PC-3 (cell line): ENCODE data around the gene RAMAC. TPM values are rescaled to one million over a fixed set of nuclear protein-coding genes. Genes with fewer than 3 reads are reported as not detected.

ENCODE experiments used
- ATAC-seq: fragments of 200-7000 bp; cut with Tn5 transposase; 2 replicates; pipeline ENCODE4 v1.9.1; 2020; ENCODE audit warnings: mild to moderate bottlenecking, moderate library complexity
- BruUV-seq: library from RNA; stranded (reverse); fragments of 400-500 nt; replicated peaks from 2 replicates; lab custom pipeline; 2021; lab: Mats Ljungman, UMichigan
- CTCF ChIA-PET: fragments of 300-600 bp; sonication (Branson Sonifier 250); formaldehyde crosslinking; loops from one replicate; lab custom pipeline; 2022; ENCODE audit warnings: antibody characterized with exemption; lab: Charles Lee
- POLR2A ChIA-PET: fragments of 300-600 bp; sonication (Branson Sonifier 250); formaldehyde crosslinking; loops from one replicate; lab custom pipeline; 2022; ENCODE audit warnings: antibody characterized with exemption; ENCODE audit not compliant: unreplicated experiment; lab: Charles Lee
- DNase-seq: peaks from one replicate; pipeline ENCODE4 v3.0.0-alpha.2; 2015
- H2AFZ ChIP-seq: fragments of 300-600 bp; sonication (generic); 2 replicates; pipeline ENCODE4 v1.6.0; 2016; ENCODE audit warnings: antibody characterized with exemption, low read length
- H3F3A ChIP-seq: fragments of 300-600 bp; sonication (generic); one replicate; pipeline ENCODE4 v1.6.0; 2017; ENCODE audit warnings: antibody characterized with exemption, low read length, control low read depth, mild to moderate bottlenecking; ENCODE audit not compliant: unreplicated experiment
- H3K27ac ChIP-seq: fragments of 300-600 bp; sonication (generic); 2 replicates; pipeline ENCODE4 v1.5.1; 2016; ENCODE audit warnings: mild to moderate bottlenecking, low read length
- H3K27me3 ChIP-seq: fragments of 300-600 bp; sonication (generic); 2 replicates; pipeline ENCODE4 v1.6.1; 2016; ENCODE audit warnings: low read length, mixed read lengths
- H3K36me3 ChIP-seq: fragments of 300-600 bp; sonication (generic); 2 replicates; pipeline ENCODE4 v1.6.1; 2016; ENCODE audit warnings: low read depth, mixed run types, low read length, mixed read lengths
- H3K4me1 ChIP-seq: fragments of 300-600 bp; sonication (generic); 2 replicates; pipeline ENCODE4 v1.5.1; 2016; ENCODE audit warnings: low read length; ENCODE audit not compliant: insufficient read depth
- H3K4me2 ChIP-seq: fragments of 300-600 bp; sonication (generic); 2 replicates; pipeline ENCODE4 v1.6.0; 2016; ENCODE audit warnings: low read length
- H3K4me3 ChIP-seq: fragments of 300-600 bp; sonication (generic); 2 replicates; pipeline ENCODE4 v1.5.1; 2016; ENCODE audit warnings: mild to moderate bottlenecking, low read length, mixed read lengths
- H3K79me2 ChIP-seq: fragments of 300-600 bp; sonication (generic); 2 replicates; pipeline ENCODE4 v1.6.1; 2017; ENCODE audit warnings: low read length, mixed read lengths
- H3K9ac ChIP-seq: fragments of 300-600 bp; sonication (generic); 2 replicates; pipeline ENCODE4 v1.6.0; 2016; ENCODE audit warnings: mild to moderate bottlenecking, low read length
- H3K9me2 ChIP-seq: fragments of 300-600 bp; sonication (generic); replicated peaks from 2 replicates; pipeline ENCODE4 v1.6.1; 2016; ENCODE audit warnings: mixed run types, low read length, mixed read lengths
- H3K9me3 ChIP-seq: fragments of 300-600 bp; sonication (generic); 2 replicates; pipeline ENCODE4 v1.6.1; 2016; ENCODE audit warnings: low read length, mixed read lengths
- H4K20me1 ChIP-seq: fragments of 300-600 bp; sonication (generic); 2 replicates; pipeline ENCODE4 v1.6.1; 2016; ENCODE audit warnings: low read length, mixed read lengths
- CTCF ChIP-seq: fragments of 300-600 bp; sonication (generic); conservative IDR thresholded peaks from 2 replicates; pipeline ENCODE4 v1.5.1; 2017; ENCODE audit warnings: antibody characterized with exemption, low read depth, mild to moderate bottlenecking, low read length
- EZH2 ChIP-seq: fragments of 300-600 bp; sonication (generic); IDR thresholded peaks from one replicate; pipeline ENCODE4 v1.6.1; 2017; ENCODE audit warnings: antibody characterized with exemption, mild to moderate bottlenecking, low read length; ENCODE audit not compliant: unreplicated experiment
- EZH2phosphoT487 ChIP-seq: fragments of 300-600 bp; sonication (generic); IDR thresholded peaks from 2 replicates; pipeline ENCODE4 v1.6.1; 2018; ENCODE audit warnings: mild to moderate bottlenecking, antibody characterized with exemption, low read length, borderline replicate concordance
- intact Hi-C: fragments of 100-400 bp; cut with micrococcal nuclease; formaldehyde crosslinking; loops from 2 replicates; pipeline ENCODE4 v1.9.0; 2023
- total RNA-seq: library from RNA; depleted of rRNA; stranded (reverse); fragments of >200 nt; gene quantifications from 2 replicates; pipeline ENCODE4 v1.2.3, GENCODE V29; 2014

Gene RAMAC
- total RNA-seq, 1 experiment from 2014 or later, result 43.8 TPM

- no peak overlapping the region for H3K4me3 ChIP-seq
- H3K9me2 ChIP-seq, result no peaks in the 10 kb centered on the region
- DNase-seq (no peak), ATAC-seq (no peak)
- no peaks in the 10 kb centered on the region for H4K20me1 ChIP-seq
- peaks cover 14% of the 10 kb centered on the region for H3K79me2 ChIP-seq
- no peaks in the 10 kb centered on the region for H3K9me3 ChIP-seq
- no TSS peak for BruUV-seq
- no peak overlapping the region for H3K4me2 ChIP-seq
- intact Hi-C loops, result no loop called here
- TF ChIP-seq EZH2phosphoT487, result no peak
- TF ChIP-seq CTCF, result no peak
- TF ChIP-seq EZH2, result no peak
- H3F3A ChIP-seq, result no peaks in the 10 kb centered on the region
- H3K27ac ChIP-seq, result no peak overlapping the region
- H3K4me1 ChIP-seq, result peaks cover 20% of the 10 kb centered on the region
- peaks cover 19% of the 10 kb centered on the region; the same call in 1 of the 2 replicates for H3K36me3 ChIP-seq
- ChIA-PET POLR2A (no interaction called here), CTCF (interaction anchor here (0.6 kb wide), 1 partner anchor 470 kb away, joined by 3 read pairs; no protein-coding TSS in a partner anchor)
- H3K27me3 ChIP-seq, result no peaks in the 10 kb centered on the region
- no peak overlapping the region for H3K9ac ChIP-seq
- H2AFZ ChIP-seq, result no peak overlapping the region
These were observed 26.6 kb downstream of the RAMAC start for GRCh38 chr15:83012636-83013035.

GRCh38 chr15:83014205-83014653 lies 28.2 kb downstream of the RAMAC start:
- H3F3A ChIP-seq, result no peaks in the 10 kb centered on the region
- H4K20me1 ChIP-seq, result no peaks in the 10 kb centered on the region
- no peak for ATAC-seq
- no peaks in the 10 kb centered on the region for H3K9me2 ChIP-seq
- H3K4me1 ChIP-seq, result peaks cover 18% of the 10 kb centered on the region
- no peak for DNase-seq
- H3K79me2 ChIP-seq, result peaks cover 14% of the 10 kb centered on the region
- no peaks in the 10 kb centered on the region for H3K9me3 ChIP-seq
- no peak overlapping the region for H3K9ac ChIP-seq
- H3K4me2 ChIP-seq, result no peak overlapping the region
- no peak overlapping the region for H3K27ac ChIP-seq
- no peak overlapping the region for H2AFZ ChIP-seq
- TF ChIP-seq CTCF (no peak), EZH2 (no peak), EZH2phosphoT487 (no peak)
- intact Hi-C loops, result no loop called here
- H3K4me3 ChIP-seq, result no peak overlapping the region
- ChIA-PET CTCF (no interaction called here), POLR2A (no interaction called here)
- H3K36me3 ChIP-seq, result peaks cover 22% of the 10 kb centered on the region; the same call in 1 of the 2 replicates
- no peaks in the 10 kb centered on the region for H3K27me3 ChIP-seq
- BruUV-seq, result no TSS peak

DNA sequence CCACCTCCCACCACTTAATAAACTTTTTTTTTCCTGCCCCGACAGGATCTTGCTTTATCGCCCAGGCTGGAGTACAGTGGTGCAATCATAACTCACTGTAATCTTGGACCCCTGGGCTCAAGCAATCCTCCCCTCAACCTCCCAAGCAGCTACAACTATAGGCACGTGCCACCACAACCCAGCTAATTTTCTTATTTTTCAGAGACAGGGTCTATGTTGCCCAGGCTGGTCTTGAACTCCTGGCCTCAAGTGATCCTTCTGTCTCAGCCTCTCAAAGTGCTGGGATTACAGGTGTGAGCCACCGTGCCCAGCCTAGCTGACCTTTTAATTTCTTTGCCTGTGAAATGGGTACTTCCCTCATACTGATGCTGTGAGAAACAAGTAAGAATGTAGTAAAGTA lies 29.4 kb downstream of the RAMAC start:
- no peak overlapping the region for H3K4me3 ChIP-seq
- ChIA-PET POLR2A (interaction anchor here (0.7 kb wide), 1 partner anchor 68 kb away, joined by 4 read pairs; no protein-coding TSS in a partner anchor), CTCF (no interaction called here)
- intact Hi-C loops, result no loop called here
- H3K27me3 ChIP-seq, result no peaks in the 10 kb centered on the region
- H3K9me2 ChIP-seq, result no peaks in the 10 kb centered on the region
- peaks cover 10% of the 10 kb centered on the region for H3K79me2 ChIP-seq
- H3K27ac ChIP-seq, result no peak overlapping the region
- H2AFZ ChIP-seq, result no peak overlapping the region
- no peak overlapping the region for H3K4me2 ChIP-seq
- H3K36me3 ChIP-seq, result peaks cover 25% of the 10 kb centered on the region
- TF ChIP-seq EZH2, result no peak
- no peak for TF ChIP-seq EZH2phosphoT487
- TF ChIP-seq CTCF, result no peak
- no peak for ATAC-seq
- no peaks in the 10 kb centered on the region for H3F3A ChIP-seq
- H3K9me3 ChIP-seq, result no peaks in the 10 kb centered on the region
- no peak overlapping the region for H3K9ac ChIP-seq
- DNase-seq, result no peak
- H3K4me1 ChIP-seq, result peaks cover 8% of the 10 kb centered on the region
- no TSS peak for BruUV-seq
- no peaks in the 10 kb centered on the region for H4K20me1 ChIP-seq
